ENCODE measurements around the gene HAPLN2.
A peak's percentile ranks its signal among the peaks of the same experiment; 100 is the strongest.

DNA sequence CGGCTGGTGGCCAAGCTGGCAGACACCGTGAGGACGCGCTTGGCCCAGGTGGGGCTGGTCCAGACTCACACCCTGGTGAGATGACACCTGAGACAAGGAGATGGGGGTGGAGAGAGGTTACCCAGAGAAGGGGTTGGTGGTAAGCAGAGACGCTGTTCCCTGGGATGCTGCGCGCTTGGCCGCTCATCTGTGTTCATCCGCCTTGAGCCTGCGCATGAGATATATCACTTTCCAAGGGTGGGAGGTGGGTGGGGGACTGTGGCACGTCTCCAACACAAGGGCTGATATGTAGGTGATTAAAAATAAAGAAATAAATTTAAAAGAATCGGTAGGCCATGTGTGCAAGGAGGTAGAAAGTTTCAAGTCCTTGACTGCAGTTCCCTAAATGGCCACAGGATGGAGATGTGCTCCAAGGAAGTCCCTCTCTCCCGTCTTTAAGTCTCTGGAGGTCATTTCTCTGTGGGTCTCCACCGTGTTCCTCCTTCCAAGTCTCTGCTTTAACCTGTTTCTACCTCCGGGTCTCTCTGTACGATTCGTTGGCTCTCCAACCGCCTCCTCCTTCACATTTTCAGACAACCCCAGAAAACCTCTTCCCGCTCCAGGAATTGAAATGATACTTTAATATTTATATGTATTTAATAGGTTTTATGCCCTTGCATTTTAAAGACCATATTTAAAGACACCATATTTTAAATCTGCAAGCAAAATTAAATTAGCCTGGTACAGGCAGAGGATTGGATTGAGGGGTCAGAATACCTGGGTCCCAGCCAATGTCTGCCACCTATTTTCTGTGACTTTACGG lies 35.2 kb upstream of the HAPLN2 start:
- TF ChIP-seq, protein P1, sequence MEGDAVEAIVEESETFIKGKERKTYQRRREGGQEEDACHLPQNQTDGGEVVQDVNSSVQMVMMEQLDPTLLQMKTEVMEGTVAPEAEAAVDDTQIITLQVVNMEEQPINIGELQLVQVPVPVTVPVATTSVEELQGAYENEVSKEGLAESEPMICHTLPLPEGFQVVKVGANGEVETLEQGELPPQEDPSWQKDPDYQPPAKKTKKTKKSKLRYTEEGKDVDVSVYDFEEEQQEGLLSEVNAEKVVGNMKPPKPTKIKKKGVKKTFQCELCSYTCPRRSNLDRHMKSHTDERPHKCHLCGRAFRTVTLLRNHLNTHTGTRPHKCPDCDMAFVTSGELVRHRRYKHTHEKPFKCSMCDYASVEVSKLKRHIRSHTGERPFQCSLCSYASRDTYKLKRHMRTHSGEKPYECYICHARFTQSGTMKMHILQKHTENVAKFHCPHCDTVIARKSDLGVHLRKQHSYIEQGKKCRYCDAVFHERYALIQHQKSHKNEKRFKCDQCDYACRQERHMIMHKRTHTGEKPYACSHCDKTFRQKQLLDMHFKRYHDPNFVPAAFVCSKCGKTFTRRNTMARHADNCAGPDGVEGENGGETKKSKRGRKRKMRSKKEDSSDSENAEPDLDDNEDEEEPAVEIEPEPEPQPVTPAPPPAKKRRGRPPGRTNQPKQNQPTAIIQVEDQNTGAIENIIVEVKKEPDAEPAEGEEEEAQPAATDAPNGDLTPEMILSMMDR (IDR thresholded peaks at IDR 0.05) = peak; percentile 91
- TF ChIP-seq REST (IDR thresholded peaks at IDR 0.05; ENCODE audit: insufficient read depth in 1 of 2, low read depth in 2 of 2, low read length in 1 of 2) = no peak
